SK-N-SH (cell line): ENCODE data around the gene PDE4C. TPM values are rescaled to one million over a fixed set of nuclear protein-coding genes. Genes with fewer than 3 reads are reported as not detected.

Experiments
- CTCF ChIA-PET: fragments of 300-600, 350-600 bp; formaldehyde crosslinking; extraction: SDS; loops from one replicate; lab custom pipeline; 2021; lab: Yijun Ruan, JAX
- POLR2A ChIA-PET: fragments of 350-600 bp; sonication (Branson Sonifier 250); formaldehyde crosslinking; extraction: SDS; loops from one replicate; lab custom pipeline; 2020; ENCODE audit warnings: antibody characterized with exemption, inconsistent platforms; lab: Yijun Ruan, JAX
- DNase-seq: peaks from one replicate; pipeline ENCODE4 v3.0.0; 2012
- H2AFZ ChIP-seq: fragments of 200-600 bp; sonication (generic); 2 replicates; pipeline ENCODE4 v1.8.1; 2016; ENCODE audit warnings: antibody characterized with exemption, mild to moderate bottlenecking, low read depth
- H3F3A ChIP-seq: fragments of 200-600 bp; sonication (generic); replicated peaks from 2 replicates; pipeline ENCODE3; 2016; ENCODE audit warnings: antibody characterized with exemption, mild to moderate bottlenecking; ENCODE audit not compliant: insufficient read depth
- H3K27ac ChIP-seq, 2 experiments: fragments of 200-500 bp in 1 of 2; fragments of 200-600 bp in 1 of 2; sonication (Bioruptor generic) in 1 of 2; sonication (generic), shearing (Covaris generic) in 1 of 2; 2 replicates each; pipeline versions ENCODE4 v1.5.1 to v1.6.1; 2014 to 2016; ENCODE audit warnings: low read depth in 2 of 2, inconsistent platforms in 1 of 2, low read length in 1 of 2, mild to moderate bottlenecking in 1 of 2, mixed read lengths in 1 of 2
- H3K27me3 ChIP-seq: fragments of 200-600 bp; sonication (generic), shearing (Covaris generic); 2 replicates; pipeline ENCODE4 v1.6.1; 2016; ENCODE audit warnings: mixed run types; ENCODE audit not compliant: insufficient read depth
- H3K36me3 ChIP-seq, 2 experiments: fragments of 200-500 bp in 1 of 2; fragments of 200-600 bp in 1 of 2; sonication (Bioruptor generic) in 1 of 2; sonication (generic) in 1 of 2; replicated peaks in 1 of 2; 2 replicates each; pipeline versions ENCODE3 to v1.5.1; 2014 to 2016; ENCODE audit warnings: low read length in 1 of 2, mild to moderate bottlenecking in 1 of 2; ENCODE audit not compliant: insufficient read depth in 2 of 2, control insufficient read depth in 1 of 2
- H3K4me1 ChIP-seq, 2 experiments: fragments of 200-500 bp in 1 of 2; fragments of 200-600 bp in 1 of 2; sonication (Bioruptor generic) in 1 of 2; sonication (generic), shearing (Covaris generic) in 1 of 2; 2 replicates each; pipeline versions ENCODE4 v1.5.1 to v1.6.1; 2014 to 2016; ENCODE audit warnings: low read depth in 1 of 2, low read length in 1 of 2, mixed run types in 1 of 2; ENCODE audit not compliant: insufficient read depth in 2 of 2, control insufficient read depth in 1 of 2
- H3K4me2 ChIP-seq: fragments of 200-600 bp; sonication (generic), shearing (Covaris generic); 2 replicates; pipeline ENCODE4 v1.6.1; 2017; ENCODE audit warnings: mixed run types
- H3K4me3 ChIP-seq, 2 experiments: fragments of 200-500 bp in 1 of 2; fragments of 200-600 bp in 1 of 2; sonication (Bioruptor generic) in 1 of 2; sonication (generic), shearing (Covaris generic) in 1 of 2; 2 replicates each; pipeline versions ENCODE4 v1.5.1 to v1.8.1; 2014 to 2016; ENCODE audit warnings: low read depth in 2 of 2, inconsistent platforms in 1 of 2, low read length in 1 of 2, mild to moderate bottlenecking in 1 of 2, mixed read lengths in 1 of 2, moderate library complexity in 1 of 2
- H3K79me2 ChIP-seq: fragments of 200-600 bp; sonication (generic); 2 replicates; pipeline ENCODE4 v1.8.1; 2017; ENCODE audit warnings: mild to moderate bottlenecking; ENCODE audit not compliant: insufficient read depth
- H3K9ac ChIP-seq: fragments of 200-600 bp; sonication (generic); 2 replicates; pipeline ENCODE4 v1.6.1; 2017; ENCODE audit warnings: mixed run types
- H3K9me2 ChIP-seq: fragments of 200-600 bp; sonication (generic); 2 replicates; pipeline ENCODE4 v1.6.1; 2017; ENCODE audit warnings: mixed run types
- H3K9me3 ChIP-seq: fragments of 200-600 bp; sonication (generic); 2 replicates; pipeline ENCODE4 v1.6.1; 2017; ENCODE audit warnings: mixed run types, mild to moderate bottlenecking, moderate library complexity
- H4K20me1 ChIP-seq: fragments of 200-600 bp; sonication (generic); 2 replicates; pipeline ENCODE4 v1.6.1; 2017; ENCODE audit warnings: mild to moderate bottlenecking, mixed run types; ENCODE audit not compliant: insufficient read depth
- CHD2 ChIP-seq: fragments of 150-350 bp; IDR thresholded peaks from 2 replicates; pipeline ENCODE4 v1.6.1; 2018; ENCODE audit warnings: low read length; ENCODE audit not compliant: partially characterized antibody
- ELF1 ChIP-seq: IDR thresholded peaks from 2 replicates; pipeline ENCODE4 v1.4.0; 2012
- GABPA ChIP-seq: IDR thresholded peaks from 2 replicates; pipeline ENCODE4 v1.4.0; 2012; ENCODE audit warnings: low read depth, mild to moderate bottlenecking
- GATA2 ChIP-seq: sonication (generic); formaldehyde crosslinking; IDR thresholded peaks from 2 replicates; pipeline ENCODE4 v1.5.0; 2020; ENCODE audit warnings: mild to moderate bottlenecking, missing genetic modification reagents
- MEF2A ChIP-seq: IDR thresholded peaks from 2 replicates; pipeline ENCODE4 v1.4.0; 2012; ENCODE audit warnings: low read depth, borderline replicate concordance
- NFIC ChIP-seq: IDR thresholded peaks from 2 replicates; pipeline ENCODE4 v1.4.0; 2012; ENCODE audit warnings: borderline replicate concordance
- POLR2AphosphoS5 ChIP-seq: IDR thresholded peaks from 2 replicates; pipeline ENCODE4 v1.6.1; 2012; ENCODE audit warnings: low read depth, low read length
- RFX5 ChIP-seq: IDR thresholded peaks from 2 replicates; pipeline ENCODE4 v1.6.1; 2012; ENCODE audit warnings: mild to moderate bottlenecking, improper control_type of control experiment, low read length
- RXRA ChIP-seq: IDR thresholded peaks from 2 replicates; pipeline ENCODE4 v1.4.0; 2012; ENCODE audit warnings: low read depth, mild to moderate bottlenecking, borderline replicate concordance
- TAF1 ChIP-seq: IDR thresholded peaks from 2 replicates; pipeline ENCODE4 v1.6.1; 2012; ENCODE audit warnings: low read depth, mild to moderate bottlenecking, low read length, moderate library complexity, borderline replicate concordance
- TEAD4 ChIP-seq: IDR thresholded peaks from 2 replicates; pipeline ENCODE4 v1.4.0; 2012; ENCODE audit warnings: mild to moderate bottlenecking, borderline replicate concordance; ENCODE audit not compliant: insufficient read depth
- YY1 ChIP-seq: IDR thresholded peaks from 2 replicates; pipeline ENCODE4 v1.4.0; 2012; ENCODE audit warnings: low read depth, mild to moderate bottlenecking
- WGBS: methylation state at CpG from one replicate; pipeline ENCODE4 v1.1.6; 2017; ENCODE audit warnings: low lambda C conversion rate; 5-methylcytosine and 5-hydroxymethylcytosine counted together
- polyA plus RNA-seq, 3 experiments: library from polyadenylated mRNA; depleted of rRNA; stranded (reverse); fragments of >200 nt; gene quantifications; 2 replicates each; pipeline ENCODE4 v1.2.3, GENCODE V29; 2012
- TF ChIP-seq, protein P1 (sequence below): fragments of 150-350 bp; IDR thresholded peaks from 2 replicates; pipeline ENCODE4 v1.6.1; 2016; ENCODE audit warnings: mild to moderate bottlenecking, low read depth, low read length
- TF ChIP-seq, protein P2 (sequence below): IDR thresholded peaks from 2 replicates; pipeline ENCODE4; 2012
- TF ChIP-seq, protein P3 (sequence below): IDR thresholded peaks from 2 replicates; pipeline ENCODE4 v1.4.0; 2012; ENCODE audit warnings: low read depth, borderline replicate concordance
- TF ChIP-seq, protein P4 (sequence below): IDR thresholded peaks from 2 replicates; pipeline ENCODE4 v1.4.0; 2012; ENCODE audit warnings: low read depth
- TF ChIP-seq, protein P5 (sequence below): IDR thresholded peaks from 2 replicates; pipeline ENCODE4 v1.6.1; 2012; ENCODE audit warnings: mild to moderate bottlenecking, low read depth, low read length, moderate library complexity
- TF ChIP-seq, protein P6 (sequence below): fragments of 150-350 bp; IDR thresholded peaks from 2 replicates; pipeline ENCODE4 v1.6.1; 2017; ENCODE audit warnings: antibody characterized with exemption, low read length, low read depth, borderline replicate concordance

PDE4C gene
- polyA plus RNA-seq, 1 of the 3 experiments (the other 2 are of a cell fraction), result 0.36 TPM

DNA sequence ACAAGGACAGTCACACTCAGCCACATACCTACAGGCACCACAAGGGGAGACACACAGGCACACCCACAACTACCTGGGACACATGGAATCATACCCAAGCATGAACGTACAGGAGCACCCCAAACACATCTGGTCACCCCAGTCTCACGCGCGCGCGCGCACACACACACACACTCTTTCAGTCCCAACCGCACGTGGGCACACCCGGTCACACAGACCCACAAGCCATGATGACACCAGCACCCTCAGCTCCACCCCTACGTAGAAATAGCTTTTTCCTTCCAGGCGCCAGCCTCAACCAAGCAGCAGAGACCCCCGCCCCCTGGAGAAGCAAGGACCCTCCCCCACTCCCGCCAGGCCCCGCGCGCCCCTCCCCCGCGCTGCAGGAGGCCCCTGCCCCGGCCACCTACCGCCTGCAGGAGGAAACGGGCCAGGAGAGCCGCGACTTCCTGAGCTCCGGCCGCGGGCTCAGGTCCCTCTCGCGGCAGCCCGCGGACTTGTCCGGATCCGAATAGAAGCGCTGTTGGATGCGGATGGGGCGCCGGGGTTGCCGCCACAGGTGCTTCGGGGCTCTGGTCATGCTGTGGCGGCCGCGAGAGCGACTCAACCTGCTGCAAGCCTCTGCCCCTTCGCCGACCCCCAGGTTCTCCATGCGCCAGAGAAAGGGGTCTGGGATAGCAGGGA is 6.4 kb upstream of the PDE4C start:
- ChIA-PET POLR2A (interaction anchor here (0.9 to 1.8 kb wide), 4 partner anchors 8 to 184 kb away, joined by 3 to 7 read pairs (median 4); no protein-coding TSS in a partner anchor), CTCF (interaction anchor here (0.8 to 4.6 kb wide), 18 partner anchors 11 to 942 kb away, joined by 3 to 82 read pairs (median 6); partner anchors contain the start of genes LSM4, MPV17L2, RAB3A and SSBP4)
- H3F3A ChIP-seq, result no peaks in the 10 kb centered on the region
- H3K9me3 ChIP-seq, result no peaks in the 10 kb centered on the region
- H3K9me2 ChIP-seq, result no peaks in the 10 kb centered on the region
- 13% methylated on average over 18 of the region's 46 CpGs for WGBS
- H3K4me1 ChIP-seq, result peaks cover 0 to 11% of the 10 kb centered on the region in 2 experiments; a peak in 1 of 4 replicates
- H3K4me2 ChIP-seq, result no peak overlapping the region; the same call in 1 of the 2 replicates
- H2AFZ ChIP-seq, result no peak overlapping the region
- no peaks in the 10 kb centered on the region for H4K20me1 ChIP-seq
- peak overlapping the region; percentile 35 to 42; a peak in 3 of 4 replicates for H3K4me3 ChIP-seq
- H3K9ac ChIP-seq, result no peak overlapping the region
- no peaks in the 10 kb centered on the region for H3K79me2 ChIP-seq
- TF ChIP-seq, protein P1, sequence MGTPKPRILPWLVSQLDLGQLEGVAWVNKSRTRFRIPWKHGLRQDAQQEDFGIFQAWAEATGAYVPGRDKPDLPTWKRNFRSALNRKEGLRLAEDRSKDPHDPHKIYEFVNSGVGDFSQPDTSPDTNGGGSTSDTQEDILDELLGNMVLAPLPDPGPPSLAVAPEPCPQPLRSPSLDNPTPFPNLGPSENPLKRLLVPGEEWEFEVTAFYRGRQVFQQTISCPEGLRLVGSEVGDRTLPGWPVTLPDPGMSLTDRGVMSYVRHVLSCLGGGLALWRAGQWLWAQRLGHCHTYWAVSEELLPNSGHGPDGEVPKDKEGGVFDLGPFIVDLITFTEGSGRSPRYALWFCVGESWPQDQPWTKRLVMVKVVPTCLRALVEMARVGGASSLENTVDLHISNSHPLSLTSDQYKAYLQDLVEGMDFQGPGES, result no peak
- peak; percentile 53 for TF ChIP-seq CHD2
- TF ChIP-seq, all 33 proteins: peak for 1
- H3K27ac ChIP-seq, result no peak overlapping the region; a peak in 1 of 4 replicates
- H3K27me3 ChIP-seq, result no peaks in the 10 kb centered on the region
- no peaks in the 10 kb centered on the region for H3K36me3 ChIP-seq
- DNase-seq, result peak; percentile 95

DNA sequence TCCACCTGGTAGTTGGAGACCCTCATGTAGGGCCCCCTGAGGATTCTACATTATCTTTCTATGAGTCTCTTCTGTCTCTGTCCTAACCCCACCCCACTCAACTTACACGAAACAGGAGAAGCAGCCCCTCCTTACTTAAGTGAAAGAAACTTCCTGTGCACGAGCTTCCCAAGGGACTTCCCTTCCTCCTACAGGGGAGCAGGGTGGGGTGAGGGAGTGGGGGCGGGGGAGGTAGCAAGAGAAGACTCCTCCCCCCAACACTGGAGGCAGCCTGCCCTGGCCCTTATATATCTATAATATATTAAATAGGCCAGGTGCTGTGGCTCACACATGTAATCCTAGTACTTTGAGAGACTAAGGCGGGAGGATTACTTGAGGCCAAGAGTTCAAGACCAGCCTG is 5.5 kb upstream of the PDE4C start:
- no peaks in the 10 kb centered on the region for H4K20me1 ChIP-seq
- no peak overlapping the region for H3K4me2 ChIP-seq
- no peaks in the 10 kb centered on the region for H3K36me3 ChIP-seq
- H2AFZ ChIP-seq, result no peak overlapping the region
- TF ChIP-seq, protein P2, sequence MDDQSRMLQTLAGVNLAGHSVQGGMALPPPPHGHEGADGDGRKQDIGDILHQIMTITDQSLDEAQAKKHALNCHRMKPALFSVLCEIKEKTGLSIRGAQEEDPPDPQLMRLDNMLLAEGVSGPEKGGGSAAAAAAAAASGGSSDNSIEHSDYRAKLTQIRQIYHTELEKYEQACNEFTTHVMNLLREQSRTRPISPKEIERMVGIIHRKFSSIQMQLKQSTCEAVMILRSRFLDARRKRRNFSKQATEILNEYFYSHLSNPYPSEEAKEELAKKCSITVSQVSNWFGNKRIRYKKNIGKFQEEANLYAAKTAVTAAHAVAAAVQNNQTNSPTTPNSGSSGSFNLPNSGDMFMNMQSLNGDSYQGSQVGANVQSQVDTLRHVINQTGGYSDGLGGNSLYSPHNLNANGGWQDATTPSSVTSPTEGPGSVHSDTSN, result no peak
- TF ChIP-seq GATA2 (CRISPR knock-in tag) (no peak), MEF2A (no peak), CHD2 (no peak), YY1 (no peak), NFIC (no peak), TAF1 (no peak), POLR2AphosphoS5 (no peak), RFX5 (no peak), RXRA (no peak), ELF1 (no peak), TEAD4 (no peak), GABPA (no peak)
- TF ChIP-seq, protein P3, sequence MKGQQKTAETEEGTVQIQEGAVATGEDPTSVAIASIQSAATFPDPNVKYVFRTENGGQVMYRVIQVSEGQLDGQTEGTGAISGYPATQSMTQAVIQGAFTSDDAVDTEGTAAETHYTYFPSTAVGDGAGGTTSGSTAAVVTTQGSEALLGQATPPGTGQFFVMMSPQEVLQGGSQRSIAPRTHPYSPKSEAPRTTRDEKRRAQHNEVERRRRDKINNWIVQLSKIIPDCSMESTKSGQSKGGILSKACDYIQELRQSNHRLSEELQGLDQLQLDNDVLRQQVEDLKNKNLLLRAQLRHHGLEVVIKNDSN, result no peak
- TF ChIP-seq, protein P4, sequence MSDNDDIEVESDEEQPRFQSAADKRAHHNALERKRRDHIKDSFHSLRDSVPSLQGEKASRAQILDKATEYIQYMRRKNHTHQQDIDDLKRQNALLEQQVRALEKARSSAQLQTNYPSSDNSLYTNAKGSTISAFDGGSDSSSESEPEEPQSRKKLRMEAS, result no peak
- TF ChIP-seq, protein P5, sequence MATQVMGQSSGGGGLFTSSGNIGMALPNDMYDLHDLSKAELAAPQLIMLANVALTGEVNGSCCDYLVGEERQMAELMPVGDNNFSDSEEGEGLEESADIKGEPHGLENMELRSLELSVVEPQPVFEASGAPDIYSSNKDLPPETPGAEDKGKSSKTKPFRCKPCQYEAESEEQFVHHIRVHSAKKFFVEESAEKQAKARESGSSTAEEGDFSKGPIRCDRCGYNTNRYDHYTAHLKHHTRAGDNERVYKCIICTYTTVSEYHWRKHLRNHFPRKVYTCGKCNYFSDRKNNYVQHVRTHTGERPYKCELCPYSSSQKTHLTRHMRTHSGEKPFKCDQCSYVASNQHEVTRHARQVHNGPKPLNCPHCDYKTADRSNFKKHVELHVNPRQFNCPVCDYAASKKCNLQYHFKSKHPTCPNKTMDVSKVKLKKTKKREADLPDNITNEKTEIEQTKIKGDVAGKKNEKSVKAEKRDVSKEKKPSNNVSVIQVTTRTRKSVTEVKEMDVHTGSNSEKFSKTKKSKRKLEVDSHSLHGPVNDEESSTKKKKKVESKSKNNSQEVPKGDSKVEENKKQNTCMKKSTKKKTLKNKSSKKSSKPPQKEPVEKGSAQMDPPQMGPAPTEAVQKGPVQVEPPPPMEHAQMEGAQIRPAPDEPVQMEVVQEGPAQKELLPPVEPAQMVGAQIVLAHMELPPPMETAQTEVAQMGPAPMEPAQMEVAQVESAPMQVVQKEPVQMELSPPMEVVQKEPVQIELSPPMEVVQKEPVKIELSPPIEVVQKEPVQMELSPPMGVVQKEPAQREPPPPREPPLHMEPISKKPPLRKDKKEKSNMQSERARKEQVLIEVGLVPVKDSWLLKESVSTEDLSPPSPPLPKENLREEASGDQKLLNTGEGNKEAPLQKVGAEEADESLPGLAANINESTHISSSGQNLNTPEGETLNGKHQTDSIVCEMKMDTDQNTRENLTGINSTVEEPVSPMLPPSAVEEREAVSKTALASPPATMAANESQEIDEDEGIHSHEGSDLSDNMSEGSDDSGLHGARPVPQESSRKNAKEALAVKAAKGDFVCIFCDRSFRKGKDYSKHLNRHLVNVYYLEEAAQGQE, result no peak
- TF ChIP-seq, protein P6, sequence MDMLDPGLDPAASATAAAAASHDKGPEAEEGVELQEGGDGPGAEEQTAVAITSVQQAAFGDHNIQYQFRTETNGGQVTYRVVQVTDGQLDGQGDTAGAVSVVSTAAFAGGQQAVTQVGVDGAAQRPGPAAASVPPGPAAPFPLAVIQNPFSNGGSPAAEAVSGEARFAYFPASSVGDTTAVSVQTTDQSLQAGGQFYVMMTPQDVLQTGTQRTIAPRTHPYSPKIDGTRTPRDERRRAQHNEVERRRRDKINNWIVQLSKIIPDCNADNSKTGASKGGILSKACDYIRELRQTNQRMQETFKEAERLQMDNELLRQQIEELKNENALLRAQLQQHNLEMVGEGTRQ, result no peak
- no peaks in the 10 kb centered on the region for H3K9me2 ChIP-seq
- no peaks in the 10 kb centered on the region for H3F3A ChIP-seq
- H3K4me3 ChIP-seq, result no peak overlapping the region
- ChIA-PET POLR2A (interaction anchor here (1.8 kb wide), 1 partner anchor 185 kb away, joined by 6 read pairs; no protein-coding TSS in a partner anchor), CTCF (interaction anchor here (1.2 to 4.6 kb wide), 10 partner anchors 10 to 90 kb away, joined by 3 to 82 read pairs (median 15); partner anchors contain the start of genes LSM4 and MPV17L2)
- no peaks in the 10 kb centered on the region for H3K27me3 ChIP-seq
- DNase-seq, result no peak
- no peak overlapping the region for H3K9ac ChIP-seq
- no peaks in the 10 kb centered on the region for H3K79me2 ChIP-seq
- peaks cover 0 to 11% of the 10 kb centered on the region in 2 experiments; a peak in 1 of 4 replicates for H3K4me1 ChIP-seq
- no peak overlapping the region for H3K27ac ChIP-seq
- 41% methylated on average over 4 of the region's 4 CpGs for WGBS
- no peaks in the 10 kb centered on the region for H3K9me3 ChIP-seq
